ENCODE measurements around the gene CD244.

Gene CD244

DNA sequence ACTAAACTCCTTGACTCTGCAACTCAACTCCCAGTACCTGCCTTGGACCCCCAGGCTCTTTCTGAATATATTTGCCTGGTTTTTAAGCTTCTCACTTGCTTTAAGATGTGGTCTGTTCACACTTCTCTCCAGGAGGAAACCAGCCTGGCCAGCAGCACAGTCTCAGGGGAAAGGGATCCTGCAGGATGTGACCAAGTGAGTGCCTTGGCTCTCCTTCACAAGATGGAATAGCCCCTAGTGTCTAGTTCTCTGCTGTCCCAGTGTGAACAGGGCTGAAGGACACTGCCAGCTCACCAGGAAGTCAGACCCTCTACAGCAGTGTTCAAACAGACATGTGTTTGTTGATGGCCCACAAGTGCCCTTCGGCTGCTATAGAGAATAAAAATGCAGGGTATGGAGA is 32.9 kb downstream of the CD244 start:
- H3K36me3 Mint-ChIP-seq (ENCODE audit: low read depth) = no peaks in the 10 kb centered on the region

DNA sequence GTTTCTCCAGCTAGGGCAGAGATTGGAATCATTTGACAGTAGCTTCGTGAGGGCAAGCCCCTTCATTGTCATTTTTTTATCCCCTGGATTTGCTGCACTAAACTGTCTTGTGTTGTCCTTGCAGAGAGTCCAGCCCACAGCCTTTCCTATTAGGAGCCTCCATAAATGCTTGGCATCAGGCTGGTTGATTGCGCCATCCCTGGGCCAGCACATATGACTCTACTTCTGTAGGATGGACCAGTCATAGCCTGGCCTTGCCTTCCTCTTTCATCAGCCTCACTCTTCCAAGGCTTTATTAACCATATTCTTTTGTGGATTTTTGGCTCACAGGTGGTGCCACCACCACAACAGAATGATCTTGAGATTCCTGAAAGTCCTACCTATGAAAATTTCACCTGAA is 35.3 kb downstream of the CD244 start:
- Mint-ChIP-seq H3K4me1 (ENCODE audit: low read depth) (no peaks in the 10 kb centered on the region), H3K27me3 (ENCODE audit: low read depth) (peaks cover 4% of the 10 kb centered on the region), H3K9me3 (no peaks in the 10 kb centered on the region), H3K4me3 (no peak overlapping the region), H3K36me3 (ENCODE audit: low read depth) (no peaks in the 10 kb centered on the region), H3K27ac (no peak overlapping the region)
- no peak for DNase-seq (ENCODE audit: low spot score)

More for the DNA sequence above, 32.9 kb downstream of the CD244 start:
- Mint-ChIP-seq H3K4me3 (no peak overlapping the region), H3K27ac (no peak overlapping the region), H3K9me3 (no peaks in the 10 kb centered on the region), H3K27me3 (ENCODE audit: low read depth) (peaks cover 4% of the 10 kb centered on the region), H3K4me1 (ENCODE audit: low read depth) (peaks cover 6% of the 10 kb centered on the region)
- no peak for DNase-seq (ENCODE audit: low spot score)

DNA sequence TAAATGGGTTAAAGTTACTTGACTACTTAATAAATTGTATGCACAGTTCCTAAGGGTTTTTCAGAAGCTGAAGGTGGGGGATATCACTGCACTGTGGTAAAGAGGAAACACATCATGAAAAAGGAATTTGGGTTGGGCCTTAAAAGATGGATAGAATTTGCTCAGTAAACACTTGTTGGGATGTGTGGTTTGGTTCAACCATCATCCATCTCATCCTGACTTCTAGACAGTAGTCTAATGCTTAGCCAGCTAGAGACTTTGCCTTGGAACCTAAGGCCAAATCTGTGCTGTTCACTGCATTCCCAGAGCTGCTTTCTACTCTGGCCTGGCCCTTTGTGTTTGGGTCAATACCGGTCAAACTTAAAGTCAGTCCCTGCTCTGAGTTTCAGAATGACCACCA is 36.1 kb downstream of the CD244 start:
- Mint-ChIP-seq H3K27me3 (ENCODE audit: low read depth) (peaks cover 4% of the 10 kb centered on the region), H3K36me3 (ENCODE audit: low read depth) (no peaks in the 10 kb centered on the region), H3K27ac (no peak overlapping the region), H3K9me3 (no peaks in the 10 kb centered on the region), H3K4me1 (ENCODE audit: low read depth) (no peaks in the 10 kb centered on the region), H3K4me3 (no peak overlapping the region)
- no peak for DNase-seq (ENCODE audit: low spot score)

DNA sequence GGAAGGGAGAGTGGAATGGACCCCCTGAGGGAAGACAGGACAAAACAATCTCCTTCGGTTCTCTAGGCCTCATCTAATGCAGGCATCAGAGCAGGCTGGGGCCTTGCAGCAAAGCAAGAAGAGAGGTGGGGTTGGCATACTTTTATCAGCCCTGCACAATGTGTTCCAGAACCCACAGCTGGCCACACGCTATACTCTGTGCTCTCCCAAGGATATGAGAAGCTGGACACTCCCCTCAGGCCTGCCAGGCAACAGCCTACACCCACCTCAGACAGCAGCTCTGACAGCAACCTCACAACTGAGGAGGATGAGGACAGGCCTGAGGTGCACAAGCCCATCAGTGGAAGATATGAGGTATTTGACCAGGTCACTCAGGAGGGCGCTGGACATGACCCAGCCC is 39.4 kb downstream of the CD244 start:
- Mint-ChIP-seq H3K9me3 (no peaks in the 10 kb centered on the region), H3K4me3 (no peak overlapping the region), H3K36me3 (ENCODE audit: low read depth) (peaks cover 2% of the 10 kb centered on the region), H3K27ac (no peak overlapping the region), H3K27me3 (ENCODE audit: low read depth) (no peaks in the 10 kb centered on the region), H3K4me1 (ENCODE audit: low read depth) (no peaks in the 10 kb centered on the region)
- no peak for DNase-seq (ENCODE audit: low spot score)

DNA sequence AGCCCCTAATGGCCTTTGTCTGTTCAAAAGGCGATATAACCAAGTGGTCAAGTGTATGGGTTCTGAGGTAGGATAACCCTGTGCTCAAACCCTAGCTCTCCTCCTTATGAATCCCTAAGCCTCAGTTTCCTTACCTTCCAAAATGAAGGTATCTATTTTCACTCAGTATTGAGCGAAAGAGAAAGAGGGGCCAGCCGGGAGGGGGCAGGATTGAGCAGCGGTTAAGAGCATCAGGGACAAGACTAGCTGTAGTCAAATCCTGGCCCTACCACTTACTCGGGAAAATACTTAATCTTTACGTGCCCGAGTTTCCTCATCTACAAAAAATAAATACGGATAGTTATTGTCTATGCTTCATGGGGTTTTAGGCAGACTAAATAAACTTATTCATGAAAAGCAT is 41.1 kb downstream of the CD244 start:
- H3K4me3 Mint-ChIP-seq = no peak overlapping the region
- no peak for DNase-seq (ENCODE audit: low spot score)
- no peaks in the 10 kb centered on the region for H3K27me3 Mint-ChIP-seq (ENCODE audit: low read depth)
- H3K27ac Mint-ChIP-seq = no peak overlapping the region
- no peaks in the 10 kb centered on the region for H3K9me3 Mint-ChIP-seq
- peaks cover 4% of the 10 kb centered on the region for H3K36me3 Mint-ChIP-seq (ENCODE audit: low read depth)
- H3K4me1 Mint-ChIP-seq (ENCODE audit: low read depth) = no peaks in the 10 kb centered on the region

DNA sequence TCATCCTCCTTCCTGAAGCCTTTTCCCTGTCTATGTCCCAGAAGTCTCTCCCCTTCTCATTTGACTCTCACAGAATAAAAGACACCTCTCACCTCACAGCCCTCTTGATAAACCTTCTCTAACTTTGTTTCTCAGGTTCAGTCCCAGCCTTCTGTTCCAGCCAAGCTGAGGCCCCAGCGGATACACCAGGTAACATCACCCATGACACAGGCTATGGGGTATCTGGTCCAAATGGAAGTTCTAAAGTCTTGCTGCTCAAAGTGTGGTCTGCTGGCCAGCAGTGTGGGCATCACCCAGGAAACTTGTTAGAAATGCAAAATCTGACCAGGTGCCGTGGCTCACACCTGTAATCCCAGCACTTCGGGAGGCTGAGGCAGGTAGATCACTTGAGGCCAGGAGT is 43.5 kb downstream of the CD244 start:
- DNase-seq (ENCODE audit: low spot score) = no peak
- Mint-ChIP-seq H3K4me1 (ENCODE audit: low read depth) (no peaks in the 10 kb centered on the region), H3K9me3 (no peaks in the 10 kb centered on the region), H3K4me3 (no peak overlapping the region), H3K27ac (no peak overlapping the region), H3K36me3 (ENCODE audit: low read depth) (peaks cover 7% of the 10 kb centered on the region), H3K27me3 (ENCODE audit: low read depth) (no peaks in the 10 kb centered on the region)

DNA sequence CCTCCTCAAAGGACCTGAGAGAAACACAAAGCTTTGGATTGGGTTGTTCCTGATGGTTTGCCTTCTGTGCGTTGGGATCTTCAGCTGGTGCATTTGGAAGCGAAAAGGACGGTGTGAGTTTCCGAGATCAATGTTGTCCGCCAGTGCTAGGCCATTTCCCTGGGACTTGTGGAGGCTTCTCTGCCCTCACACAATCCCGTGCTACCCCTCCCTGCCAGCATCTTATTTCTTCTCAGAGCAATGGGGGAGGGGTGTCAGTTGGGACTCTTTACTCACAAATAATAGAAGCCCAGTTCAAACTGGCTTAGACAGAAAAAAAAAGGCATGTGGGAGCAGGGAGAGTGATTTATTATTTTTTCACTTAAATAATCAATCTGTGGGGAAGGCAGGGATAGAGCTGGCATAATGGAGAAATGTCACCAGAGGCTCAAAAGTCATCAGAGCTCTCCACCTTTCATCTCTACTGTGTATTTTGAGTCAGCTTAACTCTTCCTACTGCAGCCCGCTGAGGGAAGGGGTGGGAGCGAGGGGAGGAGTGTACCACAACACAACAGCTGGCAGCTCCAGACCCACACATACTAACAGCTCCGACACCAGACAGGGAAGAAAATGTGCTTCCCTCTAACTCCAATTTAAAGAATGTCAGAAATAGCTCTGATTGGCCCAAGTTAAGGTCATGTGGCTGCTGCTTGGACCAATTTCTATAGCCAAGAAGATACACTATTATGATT is 44.3 kb downstream of the CD244 start:
- no peak for DNase-seq (ENCODE audit: low spot score)
- H3K27me3 Mint-ChIP-seq (ENCODE audit: low read depth) = no peaks in the 10 kb centered on the region
- H3K4me1 Mint-ChIP-seq (ENCODE audit: low read depth) = peaks cover 2% of the 10 kb centered on the region
- H3K4me3 Mint-ChIP-seq = no peak overlapping the region
- no peaks in the 10 kb centered on the region for H3K9me3 Mint-ChIP-seq
- peaks cover 14% of the 10 kb centered on the region for H3K36me3 Mint-ChIP-seq (ENCODE audit: low read depth)
- H3K27ac Mint-ChIP-seq = no peak overlapping the region

DNA sequence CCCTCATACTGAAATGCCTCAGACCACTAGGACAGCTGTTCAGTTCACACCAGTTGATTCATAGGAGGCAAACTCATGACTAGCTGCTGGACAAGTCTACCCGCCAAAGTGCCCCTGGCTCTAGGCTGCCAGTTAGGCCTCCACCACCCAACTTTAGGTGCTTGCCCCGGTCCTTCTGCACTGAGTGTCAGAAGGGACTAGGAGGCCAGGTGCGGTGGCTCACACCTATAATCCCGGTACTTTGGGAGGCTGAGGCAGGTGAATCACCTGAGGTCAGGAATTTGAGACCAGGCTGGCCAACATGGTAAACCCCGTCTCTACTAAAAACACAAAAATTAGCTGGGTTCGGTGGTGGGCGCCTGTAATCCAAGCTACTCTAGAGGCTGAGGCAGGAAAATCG is 47.8 kb downstream of the CD244 start:
- no peak overlapping the region for H3K4me3 Mint-ChIP-seq
- peaks cover 21% of the 10 kb centered on the region for H3K36me3 Mint-ChIP-seq (ENCODE audit: low read depth)
- H3K27ac Mint-ChIP-seq = no peak overlapping the region
- H3K9me3 Mint-ChIP-seq = no peaks in the 10 kb centered on the region
- no peak for DNase-seq (ENCODE audit: low spot score)
- H3K4me1 Mint-ChIP-seq (ENCODE audit: low read depth) = peaks cover 6% of the 10 kb centered on the region
- no peaks in the 10 kb centered on the region for H3K27me3 Mint-ChIP-seq (ENCODE audit: low read depth)

DNA sequence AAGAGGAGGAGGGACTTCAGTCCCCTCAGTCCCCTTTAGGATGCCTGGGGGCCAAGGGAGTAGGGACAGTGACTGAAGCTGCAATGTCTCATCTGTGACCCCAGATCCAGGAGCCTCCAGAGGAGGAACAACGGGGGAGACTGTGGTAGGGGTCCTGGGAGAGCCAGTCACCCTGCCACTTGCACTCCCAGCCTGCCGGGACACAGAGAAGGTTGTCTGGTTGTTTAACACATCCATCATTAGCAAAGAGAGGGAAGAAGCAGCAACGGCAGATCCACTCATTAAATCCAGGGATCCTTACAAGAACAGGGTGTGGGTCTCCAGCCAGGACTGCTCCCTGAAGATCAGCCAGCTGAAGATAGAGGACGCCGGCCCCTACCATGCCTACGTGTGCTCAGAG is 48.4 kb downstream of the CD244 start:
- no peak for DNase-seq (ENCODE audit: low spot score)
- H3K9me3 Mint-ChIP-seq = no peaks in the 10 kb centered on the region
- no peaks in the 10 kb centered on the region for H3K27me3 Mint-ChIP-seq (ENCODE audit: low read depth)
- H3K4me1 Mint-ChIP-seq (ENCODE audit: low read depth) = peaks cover 6% of the 10 kb centered on the region
- no peak overlapping the region for H3K27ac Mint-ChIP-seq
- peaks cover 21% of the 10 kb centered on the region for H3K36me3 Mint-ChIP-seq (ENCODE audit: low read depth)
- no peak overlapping the region for H3K4me3 Mint-ChIP-seq

DNA sequence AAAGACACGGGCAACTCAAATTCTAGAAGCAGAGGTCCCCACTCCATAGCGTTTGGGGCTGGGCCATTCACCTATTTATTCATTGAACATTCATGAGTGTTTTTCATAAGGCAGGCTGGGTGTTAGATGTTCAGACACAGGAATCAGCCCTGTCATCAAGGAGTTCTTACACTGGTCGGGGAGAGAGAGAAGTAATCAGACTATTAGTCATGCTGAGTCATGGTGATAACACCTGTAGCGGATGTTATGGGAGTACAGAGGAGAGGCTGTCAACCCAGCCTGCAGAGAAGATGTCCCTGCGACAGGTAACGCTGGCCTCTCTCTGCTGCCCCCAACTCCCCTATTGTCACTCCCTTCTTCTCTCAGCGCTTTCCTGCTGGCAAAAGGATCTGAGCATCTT is 49.5 kb downstream of the CD244 start:
- DNase-seq (ENCODE audit: low spot score) = no peak
- no peaks in the 10 kb centered on the region for H3K27me3 Mint-ChIP-seq (ENCODE audit: low read depth)
- peaks cover 18% of the 10 kb centered on the region for H3K36me3 Mint-ChIP-seq (ENCODE audit: low read depth)
- H3K27ac Mint-ChIP-seq = no peak overlapping the region
- H3K4me1 Mint-ChIP-seq (ENCODE audit: low read depth) = peaks cover 6% of the 10 kb centered on the region
- H3K4me3 Mint-ChIP-seq = no peak overlapping the region
- peaks cover 4% of the 10 kb centered on the region for H3K9me3 Mint-ChIP-seq

DNA sequence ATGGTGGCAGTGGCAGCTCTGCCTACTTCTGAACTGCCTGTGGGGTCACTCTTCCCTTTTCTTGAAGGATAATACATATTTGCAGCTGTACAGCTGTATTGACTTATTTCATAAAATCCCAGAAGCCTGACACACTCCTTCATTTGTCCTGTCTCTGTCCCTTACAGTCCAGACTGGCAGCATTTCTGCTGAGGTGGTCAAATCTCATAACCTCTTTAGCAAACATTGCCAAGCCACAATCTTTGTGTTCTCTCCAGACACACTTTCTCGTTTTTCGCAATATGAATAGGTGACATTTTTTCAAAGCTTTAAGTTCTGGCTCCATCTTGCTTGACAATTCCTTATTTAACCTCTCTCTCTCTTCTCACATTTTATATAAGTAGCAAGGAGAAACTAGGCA is 51.5 kb downstream of the CD244 start:
- H3K27ac Mint-ChIP-seq = no peak overlapping the region
- no peak for DNase-seq (ENCODE audit: low spot score)
- peaks cover 17% of the 10 kb centered on the region for H3K9me3 Mint-ChIP-seq
- H3K27me3 Mint-ChIP-seq (ENCODE audit: low read depth) = no peaks in the 10 kb centered on the region
- H3K4me3 Mint-ChIP-seq = no peak overlapping the region
- peaks cover 31% of the 10 kb centered on the region for H3K36me3 Mint-ChIP-seq (ENCODE audit: low read depth)
- H3K4me1 Mint-ChIP-seq (ENCODE audit: low read depth) = peaks cover 7% of the 10 kb centered on the region

DNA sequence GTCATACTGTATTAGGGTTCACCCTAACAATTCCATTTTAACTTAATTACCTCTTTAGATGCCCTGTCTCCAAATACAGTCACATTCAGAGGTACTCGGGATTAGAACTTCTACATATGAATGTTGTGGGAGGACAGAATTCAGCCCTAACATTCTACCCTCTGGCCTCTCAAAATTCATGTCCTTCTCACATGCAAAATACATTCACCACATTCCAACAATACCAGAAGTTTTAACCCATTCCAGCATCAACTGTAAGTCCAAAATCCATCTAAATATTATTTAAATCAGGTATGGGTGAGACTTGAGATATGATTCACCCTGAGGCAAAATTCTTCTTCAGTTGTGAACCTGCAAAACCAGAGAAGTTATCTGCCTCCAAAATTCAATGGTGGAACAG is 52.2 kb downstream of the CD244 start:
- Mint-ChIP-seq H3K9me3 (peaks cover 24% of the 10 kb centered on the region), H3K4me3 (no peak overlapping the region), H3K36me3 (ENCODE audit: low read depth) (peaks cover 34% of the 10 kb centered on the region), H3K4me1 (ENCODE audit: low read depth) (peaks cover 10% of the 10 kb centered on the region), H3K27ac (no peak overlapping the region), H3K27me3 (ENCODE audit: low read depth) (no peaks in the 10 kb centered on the region)
- DNase-seq (ENCODE audit: low spot score) = no peak

DNA sequence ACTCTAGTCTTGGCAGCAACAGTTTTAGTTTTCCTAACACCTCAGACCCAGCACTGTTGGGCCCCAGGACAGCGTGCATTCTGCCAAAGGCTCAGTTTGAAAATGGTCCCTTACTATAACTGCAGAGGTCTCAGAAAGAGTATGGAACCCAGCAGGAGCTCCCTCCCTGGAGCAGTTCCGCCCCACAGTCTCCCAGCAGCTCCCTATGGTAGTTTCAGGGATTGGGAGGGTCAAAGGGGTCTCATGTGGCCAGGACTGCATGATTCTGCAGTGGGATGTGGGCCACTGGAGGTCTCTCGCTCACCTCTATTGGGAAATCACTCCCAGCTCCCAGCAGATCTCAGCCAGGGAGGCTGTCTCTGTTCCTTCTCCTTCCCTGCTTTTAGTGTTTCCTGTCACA is 54.4 kb downstream of the CD244 start:
- no peak overlapping the region for H3K4me3 Mint-ChIP-seq
- no peak overlapping the region for H3K27ac Mint-ChIP-seq
- H3K27me3 Mint-ChIP-seq (ENCODE audit: low read depth) = peaks cover 12% of the 10 kb centered on the region
- peaks cover 9% of the 10 kb centered on the region for H3K4me1 Mint-ChIP-seq (ENCODE audit: low read depth)
- H3K36me3 Mint-ChIP-seq (ENCODE audit: low read depth) = peaks cover 45% of the 10 kb centered on the region
- H3K9me3 Mint-ChIP-seq = peaks cover 39% of the 10 kb centered on the region
- DNase-seq (ENCODE audit: low spot score) = no peak

DNA sequence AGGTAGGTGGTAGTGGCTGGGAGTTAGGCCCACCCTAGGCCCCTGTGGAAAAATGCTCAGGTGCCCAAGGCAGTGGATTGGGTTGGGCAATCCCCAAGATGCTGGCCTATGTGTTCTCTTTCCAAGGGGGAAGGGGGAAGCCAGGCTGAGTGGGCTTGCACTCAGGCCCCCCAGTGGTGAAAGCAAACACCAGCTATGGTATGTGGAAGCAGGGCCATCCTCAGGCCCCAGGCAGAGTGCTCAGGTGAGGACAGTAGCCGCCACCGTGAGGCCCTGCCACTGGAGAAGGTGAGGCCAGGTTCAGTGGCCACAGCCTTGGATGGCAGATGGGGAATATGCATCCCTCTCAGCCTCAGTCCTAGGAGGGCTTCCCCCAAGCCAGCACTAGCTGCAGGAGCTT is 54.9 kb downstream of the CD244 start:
- peaks cover 12% of the 10 kb centered on the region for H3K27me3 Mint-ChIP-seq (ENCODE audit: low read depth)
- H3K36me3 Mint-ChIP-seq (ENCODE audit: low read depth) = peaks cover 45% of the 10 kb centered on the region
- H3K9me3 Mint-ChIP-seq = peaks cover 39% of the 10 kb centered on the region
- H3K4me1 Mint-ChIP-seq (ENCODE audit: low read depth) = peaks cover 5% of the 10 kb centered on the region
- H3K4me3 Mint-ChIP-seq = no peak overlapping the region
- no peak overlapping the region for H3K27ac Mint-ChIP-seq
- no peak for DNase-seq (ENCODE audit: low spot score)

DNA sequence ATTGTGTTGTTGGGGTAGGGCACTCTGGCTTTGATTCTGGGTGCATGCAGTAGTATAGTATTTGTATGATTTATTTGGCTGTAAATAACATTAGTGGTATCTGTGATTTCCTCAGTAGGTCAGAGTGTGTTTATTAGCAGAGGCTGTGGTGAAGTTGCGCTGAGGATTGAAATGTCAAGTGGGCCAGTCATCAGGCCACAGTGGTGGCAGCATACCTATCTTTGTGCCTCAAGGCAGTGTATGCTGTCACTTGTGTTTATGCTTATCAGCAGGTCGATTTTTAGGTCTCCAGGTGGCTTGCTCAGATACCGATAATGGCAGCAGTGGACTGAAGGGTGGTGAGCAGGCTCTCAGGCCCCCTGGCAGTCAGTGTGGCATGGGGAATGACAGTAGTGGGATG is 55.4 kb downstream of the CD244 start:
- H3K36me3 Mint-ChIP-seq (ENCODE audit: low read depth) = peaks cover 47% of the 10 kb centered on the region
- H3K4me1 Mint-ChIP-seq (ENCODE audit: low read depth) = peaks cover 7% of the 10 kb centered on the region
- no peak overlapping the region for H3K27ac Mint-ChIP-seq
- peaks cover 39% of the 10 kb centered on the region for H3K9me3 Mint-ChIP-seq
- H3K27me3 Mint-ChIP-seq (ENCODE audit: low read depth) = peaks cover 12% of the 10 kb centered on the region
- H3K4me3 Mint-ChIP-seq = no peak overlapping the region
- no peak for DNase-seq (ENCODE audit: low spot score)

Data from T-helper 2 cell treated with Interferon-gamma antibody and Interleukin-4, amounts not matched to agents 5 μg/mL and 100 μg/mL, for 36 hours (primary cell).